GM19043 (cell line): ENCODE data around the gene RAB6A.

ENCODE experiments used
- ATAC-seq: cut with Tn5 transposase; IDR thresholded peaks from one replicate; pipeline ENCODE4 v1.9.1; 2021; ENCODE audit warnings: low read depth; ENCODE audit not compliant: unreplicated experiment

The RAB6A gene

DNA sequence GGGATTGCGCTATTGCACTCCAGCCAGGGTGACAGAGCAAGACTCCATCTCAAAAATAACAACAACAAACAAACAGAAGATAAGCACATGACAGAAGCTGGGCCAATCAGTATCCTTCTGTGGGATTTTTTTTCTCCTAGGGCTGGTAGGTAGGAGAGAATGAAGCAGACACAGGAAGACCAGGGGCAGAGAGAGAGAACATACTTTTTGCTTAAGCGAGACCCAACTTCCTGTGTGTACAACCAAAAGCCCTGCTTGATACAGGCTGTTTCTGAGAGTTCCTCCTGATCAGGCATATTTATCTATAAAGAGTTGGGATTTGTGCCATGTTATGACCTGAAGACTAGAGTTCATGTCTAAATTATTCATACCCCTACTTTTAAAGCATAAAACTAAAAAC is 126.9 kb downstream of the RAB6A start:
- no peak for ATAC-seq

DNA sequence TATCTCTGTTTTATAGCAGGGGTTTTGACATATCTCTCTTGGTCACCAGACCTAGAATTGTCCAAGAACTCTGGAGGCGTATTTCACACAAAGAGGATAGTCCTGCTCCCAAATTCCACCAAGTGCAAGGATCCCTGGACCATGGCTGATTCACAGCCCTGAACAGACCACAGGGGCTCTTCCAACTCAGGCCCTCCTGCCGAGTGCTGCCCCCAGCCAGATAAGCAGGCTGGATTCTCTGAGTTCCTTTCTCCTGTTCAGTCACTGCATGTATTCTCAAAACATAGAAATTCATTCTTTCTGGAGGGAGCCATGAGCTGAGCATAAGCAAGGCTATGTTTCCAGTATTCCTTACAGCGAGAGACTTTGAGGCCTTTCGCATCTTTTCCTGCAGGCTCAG is 127.9 kb downstream of the RAB6A start:
- ATAC-seq: no peak

DNA sequence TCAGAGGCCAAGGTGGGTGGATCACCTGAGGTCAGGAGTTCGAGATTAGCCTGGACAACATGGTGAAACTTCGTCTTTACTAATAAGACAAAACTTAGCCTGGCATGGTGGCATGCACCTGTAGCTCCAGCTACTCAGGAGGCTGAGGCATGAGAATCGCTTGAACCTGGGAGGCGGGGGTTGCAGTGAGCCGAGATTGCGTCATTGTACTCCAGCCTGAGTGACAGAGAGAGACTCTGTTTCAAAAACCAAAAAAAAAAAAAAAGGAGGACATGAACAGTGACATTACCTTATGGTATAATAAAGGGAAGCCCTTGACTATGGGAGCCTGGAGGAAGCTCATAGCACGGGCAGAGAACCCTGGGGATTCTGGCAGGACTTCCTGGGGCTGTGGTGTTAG is 131.0 kb downstream of the RAB6A start:
- no peak for ATAC-seq

DNA sequence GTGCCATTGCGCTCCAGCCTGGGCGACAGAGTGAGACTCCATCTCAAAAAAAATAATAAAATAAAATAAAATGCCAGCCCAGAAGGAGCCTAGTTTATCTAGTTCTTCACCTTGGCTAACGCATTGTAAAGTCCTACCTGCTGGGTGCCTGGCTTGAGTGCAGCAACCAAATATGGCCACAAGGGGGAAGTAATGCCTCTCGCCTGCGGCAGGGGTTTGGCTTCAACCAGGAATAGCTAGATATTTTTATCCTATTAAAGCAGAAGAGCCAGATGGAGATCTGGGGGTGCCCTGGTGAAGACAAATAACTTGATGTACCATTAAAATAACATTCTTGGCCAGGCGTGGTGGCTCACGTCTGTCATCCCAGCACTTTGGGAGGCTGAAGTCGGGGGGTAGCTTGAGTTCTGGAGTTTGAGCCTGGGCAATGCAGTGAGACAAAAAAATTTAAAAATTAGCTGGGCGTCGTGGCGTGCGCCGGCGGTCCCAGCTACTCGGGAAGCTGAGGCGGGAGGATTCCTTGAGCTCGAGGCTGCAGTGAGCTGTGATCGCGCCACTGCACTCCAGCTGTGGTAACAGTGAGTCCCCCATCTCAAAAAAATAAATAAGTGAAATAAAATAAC is 135.1 kb downstream of the RAB6A start:
- no peak for ATAC-seq
